Measurements from ENCODE around the gene FNDC3B.

DNA sequence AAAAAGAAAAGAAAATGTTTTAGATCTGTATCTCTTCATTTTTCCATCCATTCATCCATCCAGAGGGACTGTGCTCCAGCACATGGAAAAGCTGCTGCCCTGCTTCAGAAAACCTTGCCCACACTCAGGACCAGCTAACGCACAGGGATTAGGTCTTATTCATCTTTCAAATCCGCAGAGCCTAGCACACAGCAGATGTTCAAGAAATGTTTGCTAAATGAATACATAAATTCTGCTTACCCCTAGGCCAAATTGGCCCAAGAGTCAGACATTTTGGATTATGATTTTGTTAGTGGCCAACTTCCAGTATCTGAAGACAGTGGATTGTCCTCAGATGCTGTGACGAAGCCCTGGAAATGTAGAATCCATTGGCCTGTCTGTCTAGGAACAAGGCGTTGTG is 337.5 kb downstream of the FNDC3B start:
- TF ChIP-seq, protein P1, sequence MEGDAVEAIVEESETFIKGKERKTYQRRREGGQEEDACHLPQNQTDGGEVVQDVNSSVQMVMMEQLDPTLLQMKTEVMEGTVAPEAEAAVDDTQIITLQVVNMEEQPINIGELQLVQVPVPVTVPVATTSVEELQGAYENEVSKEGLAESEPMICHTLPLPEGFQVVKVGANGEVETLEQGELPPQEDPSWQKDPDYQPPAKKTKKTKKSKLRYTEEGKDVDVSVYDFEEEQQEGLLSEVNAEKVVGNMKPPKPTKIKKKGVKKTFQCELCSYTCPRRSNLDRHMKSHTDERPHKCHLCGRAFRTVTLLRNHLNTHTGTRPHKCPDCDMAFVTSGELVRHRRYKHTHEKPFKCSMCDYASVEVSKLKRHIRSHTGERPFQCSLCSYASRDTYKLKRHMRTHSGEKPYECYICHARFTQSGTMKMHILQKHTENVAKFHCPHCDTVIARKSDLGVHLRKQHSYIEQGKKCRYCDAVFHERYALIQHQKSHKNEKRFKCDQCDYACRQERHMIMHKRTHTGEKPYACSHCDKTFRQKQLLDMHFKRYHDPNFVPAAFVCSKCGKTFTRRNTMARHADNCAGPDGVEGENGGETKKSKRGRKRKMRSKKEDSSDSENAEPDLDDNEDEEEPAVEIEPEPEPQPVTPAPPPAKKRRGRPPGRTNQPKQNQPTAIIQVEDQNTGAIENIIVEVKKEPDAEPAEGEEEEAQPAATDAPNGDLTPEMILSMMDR (IDR thresholded peaks at IDR 0.05), result no peak
- TF ChIP-seq POLR2A (IDR thresholded peaks at IDR 0.05), result no peak
